ENCODE results near the gene CCN5. TPM values are rescaled to one million over a fixed set of nuclear protein-coding genes. Genes with fewer than 3 reads are reported as not detected.

CCN5 gene
- total and polyA plus RNA-seq, 2 of the 13 experiments (the other 11 are each of a cell fraction or from before 2014, with no cell fraction given): 0.12 TPM; not detected in 1

DNA sequence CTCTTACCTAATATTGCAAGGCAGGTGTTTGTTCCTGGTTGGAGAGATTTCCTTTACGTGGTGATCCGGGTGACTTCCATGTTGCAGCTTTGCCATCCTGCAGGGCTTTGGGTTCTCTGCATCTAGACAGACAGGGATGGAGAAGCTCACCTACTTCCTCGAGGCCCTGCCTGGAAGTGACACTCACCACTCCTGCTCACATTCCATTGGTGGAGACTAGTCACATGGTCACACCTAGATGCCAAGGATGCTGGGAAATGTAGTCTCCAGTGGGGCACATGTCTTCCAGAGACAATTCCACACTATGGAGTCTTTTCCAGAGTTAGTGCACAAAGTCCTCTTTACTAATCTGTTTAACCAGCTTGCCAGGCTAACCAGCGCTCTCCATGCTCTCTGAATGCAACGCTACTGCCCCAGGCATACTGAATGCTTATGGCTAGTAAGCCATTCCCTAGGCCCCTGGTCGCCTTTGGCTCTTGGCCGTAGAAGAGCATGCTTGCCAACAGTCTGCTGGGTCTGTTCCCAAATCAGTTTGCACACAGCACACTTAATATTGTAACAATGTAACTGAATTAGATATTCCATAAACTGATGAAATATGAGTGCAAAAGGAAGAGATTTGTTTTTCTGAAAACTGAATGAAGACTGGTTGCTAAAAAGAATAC lies 23.8 kb downstream of the CCN5 start (continued):
- TF ChIP-seq, protein P1, sequence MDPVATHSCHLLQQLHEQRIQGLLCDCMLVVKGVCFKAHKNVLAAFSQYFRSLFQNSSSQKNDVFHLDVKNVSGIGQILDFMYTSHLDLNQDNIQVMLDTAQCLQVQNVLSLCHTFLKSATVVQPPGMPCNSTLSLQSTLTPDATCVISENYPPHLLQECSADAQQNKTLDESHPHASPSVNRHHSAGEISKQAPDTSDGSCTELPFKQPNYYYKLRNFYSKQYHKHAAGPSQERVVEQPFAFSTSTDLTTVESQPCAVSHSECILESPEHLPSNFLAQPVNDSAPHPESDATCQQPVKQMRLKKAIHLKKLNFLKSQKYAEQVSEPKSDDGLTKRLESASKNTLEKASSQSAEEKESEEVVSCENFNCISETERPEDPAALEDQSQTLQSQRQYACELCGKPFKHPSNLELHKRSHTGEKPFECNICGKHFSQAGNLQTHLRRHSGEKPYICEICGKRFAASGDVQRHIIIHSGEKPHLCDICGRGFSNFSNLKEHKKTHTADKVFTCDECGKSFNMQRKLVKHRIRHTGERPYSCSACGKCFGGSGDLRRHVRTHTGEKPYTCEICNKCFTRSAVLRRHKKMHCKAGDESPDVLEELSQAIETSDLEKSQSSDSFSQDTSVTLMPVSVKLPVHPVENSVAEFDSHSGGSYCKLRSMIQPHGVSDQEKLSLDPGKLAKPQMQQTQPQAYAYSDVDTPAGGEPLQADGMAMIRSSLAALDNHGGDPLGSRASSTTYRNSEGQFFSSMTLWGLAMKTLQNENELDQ (CRISPR knock-in tag; IDR thresholded peaks at IDR 0.05; ENCODE audit: borderline replicate concordance): no peak
- TF ChIP-seq, protein P2, sequence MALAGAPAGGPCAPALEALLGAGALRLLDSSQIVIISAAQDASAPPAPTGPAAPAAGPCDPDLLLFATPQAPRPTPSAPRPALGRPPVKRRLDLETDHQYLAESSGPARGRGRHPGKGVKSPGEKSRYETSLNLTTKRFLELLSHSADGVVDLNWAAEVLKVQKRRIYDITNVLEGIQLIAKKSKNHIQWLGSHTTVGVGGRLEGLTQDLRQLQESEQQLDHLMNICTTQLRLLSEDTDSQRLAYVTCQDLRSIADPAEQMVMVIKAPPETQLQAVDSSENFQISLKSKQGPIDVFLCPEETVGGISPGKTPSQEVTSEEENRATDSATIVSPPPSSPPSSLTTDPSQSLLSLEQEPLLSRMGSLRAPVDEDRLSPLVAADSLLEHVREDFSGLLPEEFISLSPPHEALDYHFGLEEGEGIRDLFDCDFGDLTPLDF (CRISPR knock-in tag; IDR thresholded peaks at IDR 0.05): no peak
- TF ChIP-seq ZNF883 (CRISPR knock-in tag; IDR thresholded peaks at IDR 0.05; ENCODE audit: not compliant biosample characterization): no peak
- no peak for TF ChIP-seq MEF2D (CRISPR knock-in tag; IDR thresholded peaks at IDR 0.05)
- TF ChIP-seq, protein P3, sequence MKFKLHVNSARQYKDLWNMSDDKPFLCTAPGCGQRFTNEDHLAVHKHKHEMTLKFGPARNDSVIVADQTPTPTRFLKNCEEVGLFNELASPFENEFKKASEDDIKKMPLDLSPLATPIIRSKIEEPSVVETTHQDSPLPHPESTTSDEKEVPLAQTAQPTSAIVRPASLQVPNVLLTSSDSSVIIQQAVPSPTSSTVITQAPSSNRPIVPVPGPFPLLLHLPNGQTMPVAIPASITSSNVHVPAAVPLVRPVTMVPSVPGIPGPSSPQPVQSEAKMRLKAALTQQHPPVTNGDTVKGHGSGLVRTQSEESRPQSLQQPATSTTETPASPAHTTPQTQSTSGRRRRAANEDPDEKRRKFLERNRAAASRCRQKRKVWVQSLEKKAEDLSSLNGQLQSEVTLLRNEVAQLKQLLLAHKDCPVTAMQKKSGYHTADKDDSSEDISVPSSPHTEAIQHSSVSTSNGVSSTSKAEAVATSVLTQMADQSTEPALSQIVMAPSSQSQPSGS (CRISPR knock-in tag; IDR thresholded peaks at IDR 0.05): no peak
- TF ChIP-seq, protein P4, sequence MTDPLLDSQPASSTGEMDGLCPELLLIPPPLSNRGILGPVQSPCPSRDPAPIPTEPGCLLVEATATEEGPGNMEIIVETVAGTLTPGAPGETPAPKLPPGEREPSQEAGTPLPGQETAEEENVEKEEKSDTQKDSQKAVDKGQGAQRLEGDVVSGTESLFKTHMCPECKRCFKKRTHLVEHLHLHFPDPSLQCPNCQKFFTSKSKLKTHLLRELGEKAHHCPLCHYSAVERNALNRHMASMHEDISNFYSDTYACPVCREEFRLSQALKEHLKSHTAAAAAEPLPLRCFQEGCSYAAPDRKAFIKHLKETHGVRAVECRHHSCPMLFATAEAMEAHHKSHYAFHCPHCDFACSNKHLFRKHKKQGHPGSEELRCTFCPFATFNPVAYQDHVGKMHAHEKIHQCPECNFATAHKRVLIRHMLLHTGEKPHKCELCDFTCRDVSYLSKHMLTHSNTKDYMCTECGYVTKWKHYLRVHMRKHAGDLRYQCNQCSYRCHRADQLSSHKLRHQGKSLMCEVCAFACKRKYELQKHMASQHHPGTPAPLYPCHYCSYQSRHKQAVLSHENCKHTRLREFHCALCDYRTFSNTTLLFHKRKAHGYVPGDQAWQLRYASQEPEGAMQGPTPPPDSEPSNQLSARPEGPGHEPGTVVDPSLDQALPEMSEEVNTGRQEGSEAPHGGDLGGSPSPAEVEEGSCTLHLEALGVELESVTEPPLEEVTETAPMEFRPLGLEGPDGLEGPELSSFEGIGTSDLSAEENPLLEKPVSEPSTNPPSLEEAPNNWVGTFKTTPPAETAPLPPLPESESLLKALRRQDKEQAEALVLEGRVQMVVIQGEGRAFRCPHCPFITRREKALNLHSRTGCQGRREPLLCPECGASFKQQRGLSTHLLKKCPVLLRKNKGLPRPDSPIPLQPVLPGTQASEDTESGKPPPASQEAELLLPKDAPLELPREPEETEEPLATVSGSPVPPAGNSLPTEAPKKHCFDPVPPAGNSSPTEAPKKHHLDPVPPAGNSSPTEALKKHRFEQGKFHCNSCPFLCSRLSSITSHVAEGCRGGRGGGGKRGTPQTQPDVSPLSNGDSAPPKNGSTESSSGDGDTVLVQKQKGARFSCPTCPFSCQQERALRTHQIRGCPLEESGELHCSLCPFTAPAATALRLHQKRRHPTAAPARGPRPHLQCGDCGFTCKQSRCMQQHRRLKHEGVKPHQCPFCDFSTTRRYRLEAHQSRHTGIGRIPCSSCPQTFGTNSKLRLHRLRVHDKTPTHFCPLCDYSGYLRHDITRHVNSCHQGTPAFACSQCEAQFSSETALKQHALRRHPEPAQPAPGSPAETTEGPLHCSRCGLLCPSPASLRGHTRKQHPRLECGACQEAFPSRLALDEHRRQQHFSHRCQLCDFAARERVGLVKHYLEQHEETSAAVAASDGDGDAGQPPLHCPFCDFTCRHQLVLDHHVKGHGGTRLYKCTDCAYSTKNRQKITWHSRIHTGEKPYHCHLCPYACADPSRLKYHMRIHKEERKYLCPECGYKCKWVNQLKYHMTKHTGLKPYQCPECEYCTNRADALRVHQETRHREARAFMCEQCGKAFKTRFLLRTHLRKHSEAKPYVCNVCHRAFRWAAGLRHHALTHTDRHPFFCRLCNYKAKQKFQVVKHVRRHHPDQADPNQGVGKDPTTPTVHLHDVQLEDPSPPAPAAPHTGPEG (CRISPR knock-in tag; IDR thresholded peaks at IDR 0.05): no peak
- TF ChIP-seq, protein P5, sequence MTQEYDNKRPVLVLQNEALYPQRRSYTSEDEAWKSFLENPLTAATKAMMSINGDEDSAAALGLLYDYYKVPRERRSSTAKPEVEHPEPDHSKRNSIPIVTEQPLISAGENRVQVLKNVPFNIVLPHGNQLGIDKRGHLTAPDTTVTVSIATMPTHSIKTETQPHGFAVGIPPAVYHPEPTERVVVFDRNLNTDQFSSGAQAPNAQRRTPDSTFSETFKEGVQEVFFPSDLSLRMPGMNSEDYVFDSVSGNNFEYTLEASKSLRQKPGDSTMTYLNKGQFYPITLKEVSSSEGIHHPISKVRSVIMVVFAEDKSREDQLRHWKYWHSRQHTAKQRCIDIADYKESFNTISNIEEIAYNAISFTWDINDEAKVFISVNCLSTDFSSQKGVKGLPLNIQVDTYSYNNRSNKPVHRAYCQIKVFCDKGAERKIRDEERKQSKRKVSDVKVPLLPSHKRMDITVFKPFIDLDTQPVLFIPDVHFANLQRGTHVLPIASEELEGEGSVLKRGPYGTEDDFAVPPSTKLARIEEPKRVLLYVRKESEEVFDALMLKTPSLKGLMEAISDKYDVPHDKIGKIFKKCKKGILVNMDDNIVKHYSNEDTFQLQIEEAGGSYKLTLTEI (CRISPR knock-in tag; conservative IDR thresholded peaks at IDR 0.05): no peak
- TF ChIP-seq, protein P6, sequence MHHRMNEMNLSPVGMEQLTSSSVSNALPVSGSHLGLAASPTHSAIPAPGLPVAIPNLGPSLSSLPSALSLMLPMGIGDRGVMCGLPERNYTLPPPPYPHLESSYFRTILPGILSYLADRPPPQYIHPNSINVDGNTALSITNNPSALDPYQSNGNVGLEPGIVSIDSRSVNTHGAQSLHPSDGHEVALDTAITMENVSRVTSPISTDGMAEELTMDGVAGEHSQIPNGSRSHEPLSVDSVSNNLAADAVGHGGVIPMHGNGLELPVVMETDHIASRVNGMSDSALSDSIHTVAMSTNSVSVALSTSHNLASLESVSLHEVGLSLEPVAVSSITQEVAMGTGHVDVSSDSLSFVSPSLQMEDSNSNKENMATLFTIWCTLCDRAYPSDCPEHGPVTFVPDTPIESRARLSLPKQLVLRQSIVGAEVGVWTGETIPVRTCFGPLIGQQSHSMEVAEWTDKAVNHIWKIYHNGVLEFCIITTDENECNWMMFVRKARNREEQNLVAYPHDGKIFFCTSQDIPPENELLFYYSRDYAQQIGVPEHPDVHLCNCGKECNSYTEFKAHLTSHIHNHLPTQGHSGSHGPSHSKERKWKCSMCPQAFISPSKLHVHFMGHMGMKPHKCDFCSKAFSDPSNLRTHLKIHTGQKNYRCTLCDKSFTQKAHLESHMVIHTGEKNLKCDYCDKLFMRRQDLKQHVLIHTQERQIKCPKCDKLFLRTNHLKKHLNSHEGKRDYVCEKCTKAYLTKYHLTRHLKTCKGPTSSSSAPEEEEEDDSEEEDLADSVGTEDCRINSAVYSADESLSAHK (CRISPR knock-in tag; IDR thresholded peaks at IDR 0.05; ENCODE audit: borderline replicate concordance): no peak
- no peak for TF ChIP-seq SETDB1 (CRISPR knock-in tag; IDR thresholded peaks at IDR 0.05; ENCODE audit: borderline replicate concordance)
- TF ChIP-seq NCOA2 (CRISPR knock-in tag; IDR thresholded peaks at IDR 0.05): no peak
- no peak for TF ChIP-seq ZFP36L1 (CRISPR knock-in tag; IDR thresholded peaks at IDR 0.05)
- no peak for TF ChIP-seq AGO2 (optimal IDR thresholded peaks at IDR 0.05; ENCODE audit: low read depth, low read length)
- TF ChIP-seq STAG1 (CRISPR knock-in tag; IDR thresholded peaks at IDR 0.05): no peak
